ENCODE results near the gene FNDC5. TPM values are rescaled to one million over a fixed set of nuclear protein-coding genes. Genes with fewer than 3 reads are reported as not detected.

FNDC5 gene
- total and polyA plus RNA-seq, 2 experiments from 2014 or later = 1.0 to 1.7 TPM

- H3K27ac Mint-ChIP-seq = no peak overlapping the region
- no peak overlapping the region for H2AFZ ChIP-seq
- H3K27ac ChIP-seq (ENCODE audit: low read depth) = no peak overlapping the region
- H3K27me3 ChIP-seq (ENCODE audit: insufficient read depth) = peaks cover 37% of the 10 kb centered on the region
- no peaks in the 10 kb centered on the region; the same call in 2 of the 3 replicates for H3K9me3 Mint-ChIP-seq
- H3K4me3 Mint-ChIP-seq = no peak overlapping the region
- peaks cover 19% of the 10 kb centered on the region for H3K4me1 Mint-ChIP-seq
- no peak for ATAC-seq
- H3F3A ChIP-seq (replicated peaks; ENCODE audit: low read depth) = peaks cover 9% of the 10 kb centered on the region; the same call in 1 of the 2 replicates
- peaks cover 18% of the 10 kb centered on the region; the same call in 1 of the 2 replicates for H3K4me1 ChIP-seq (ENCODE audit: insufficient read depth)
- TF ChIP-seq EZH2phosphoT487 (IDR thresholded peaks at IDR 0.05; ENCODE audit: unreplicated experiment) = no peak
- no peak for TF ChIP-seq ZNF331 (CRISPR knock-in tag; IDR thresholded peaks at IDR 0.05; ENCODE audit: low read depth)
- no peak for TF ChIP-seq NANOG (IDR thresholded peaks at IDR 0.05; ENCODE audit: borderline replicate concordance)
- TF ChIP-seq, protein P1, sequence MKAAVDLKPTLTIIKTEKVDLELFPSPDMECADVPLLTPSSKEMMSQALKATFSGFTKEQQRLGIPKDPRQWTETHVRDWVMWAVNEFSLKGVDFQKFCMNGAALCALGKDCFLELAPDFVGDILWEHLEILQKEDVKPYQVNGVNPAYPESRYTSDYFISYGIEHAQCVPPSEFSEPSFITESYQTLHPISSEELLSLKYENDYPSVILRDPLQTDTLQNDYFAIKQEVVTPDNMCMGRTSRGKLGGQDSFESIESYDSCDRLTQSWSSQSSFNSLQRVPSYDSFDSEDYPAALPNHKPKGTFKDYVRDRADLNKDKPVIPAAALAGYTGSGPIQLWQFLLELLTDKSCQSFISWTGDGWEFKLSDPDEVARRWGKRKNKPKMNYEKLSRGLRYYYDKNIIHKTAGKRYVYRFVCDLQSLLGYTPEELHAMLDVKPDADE (IDR thresholded peaks at IDR 0.05) = no peak
- no peak for TF ChIP-seq JUNB (IDR thresholded peaks at IDR 0.05; ENCODE audit: unreplicated experiment)
- TF ChIP-seq CTCF (conservative IDR thresholded peaks at IDR 0.05; ENCODE audit: low read depth in 2 of 2) = no peak
- no peak for TF ChIP-seq ZNF462 (CRISPR knock-in tag; IDR thresholded peaks at IDR 0.05)
- no peak for TF ChIP-seq CREB1 (CRISPR knock-in tag; IDR thresholded peaks at IDR 0.05; ENCODE audit: low read depth)
- TF ChIP-seq POLR2AphosphoS5 (IDR thresholded peaks at IDR 0.05; ENCODE audit: low read depth) = no peak
- no peak for TF ChIP-seq STAT1 (IDR thresholded peaks at IDR 0.05; ENCODE audit: unreplicated experiment)
- no peak for TF ChIP-seq EZH2 (IDR thresholded peaks at IDR 0.05; ENCODE audit: low read depth, unreplicated experiment)
- TF ChIP-seq, protein P2, sequence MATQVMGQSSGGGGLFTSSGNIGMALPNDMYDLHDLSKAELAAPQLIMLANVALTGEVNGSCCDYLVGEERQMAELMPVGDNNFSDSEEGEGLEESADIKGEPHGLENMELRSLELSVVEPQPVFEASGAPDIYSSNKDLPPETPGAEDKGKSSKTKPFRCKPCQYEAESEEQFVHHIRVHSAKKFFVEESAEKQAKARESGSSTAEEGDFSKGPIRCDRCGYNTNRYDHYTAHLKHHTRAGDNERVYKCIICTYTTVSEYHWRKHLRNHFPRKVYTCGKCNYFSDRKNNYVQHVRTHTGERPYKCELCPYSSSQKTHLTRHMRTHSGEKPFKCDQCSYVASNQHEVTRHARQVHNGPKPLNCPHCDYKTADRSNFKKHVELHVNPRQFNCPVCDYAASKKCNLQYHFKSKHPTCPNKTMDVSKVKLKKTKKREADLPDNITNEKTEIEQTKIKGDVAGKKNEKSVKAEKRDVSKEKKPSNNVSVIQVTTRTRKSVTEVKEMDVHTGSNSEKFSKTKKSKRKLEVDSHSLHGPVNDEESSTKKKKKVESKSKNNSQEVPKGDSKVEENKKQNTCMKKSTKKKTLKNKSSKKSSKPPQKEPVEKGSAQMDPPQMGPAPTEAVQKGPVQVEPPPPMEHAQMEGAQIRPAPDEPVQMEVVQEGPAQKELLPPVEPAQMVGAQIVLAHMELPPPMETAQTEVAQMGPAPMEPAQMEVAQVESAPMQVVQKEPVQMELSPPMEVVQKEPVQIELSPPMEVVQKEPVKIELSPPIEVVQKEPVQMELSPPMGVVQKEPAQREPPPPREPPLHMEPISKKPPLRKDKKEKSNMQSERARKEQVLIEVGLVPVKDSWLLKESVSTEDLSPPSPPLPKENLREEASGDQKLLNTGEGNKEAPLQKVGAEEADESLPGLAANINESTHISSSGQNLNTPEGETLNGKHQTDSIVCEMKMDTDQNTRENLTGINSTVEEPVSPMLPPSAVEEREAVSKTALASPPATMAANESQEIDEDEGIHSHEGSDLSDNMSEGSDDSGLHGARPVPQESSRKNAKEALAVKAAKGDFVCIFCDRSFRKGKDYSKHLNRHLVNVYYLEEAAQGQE (IDR thresholded peaks at IDR 0.05; ENCODE audit: unreplicated experiment) = no peak
- no peak for TF ChIP-seq ZNF114 (CRISPR knock-in tag; IDR thresholded peaks at IDR 0.05)
- H3K27me3 Mint-ChIP-seq (ENCODE audit: insufficient read depth, low read depth, poor library complexity) = peaks cover 27% of the 10 kb centered on the region
- H3K9me2 ChIP-seq (ENCODE audit: insufficient read depth) = no peaks in the 10 kb centered on the region
- no peaks in the 10 kb centered on the region for H3K36me3 ChIP-seq (ENCODE audit: insufficient read depth)
- no peak for DNase-seq (ENCODE audit: low spot score)
- H3K4me2 ChIP-seq = no peak overlapping the region
- no peaks in the 10 kb centered on the region for H3K79me2 ChIP-seq (replicated peaks; ENCODE audit: insufficient read depth)
- no peaks in the 10 kb centered on the region for H4K20me1 ChIP-seq (replicated peaks; ENCODE audit: insufficient read depth)
- H3K36me3 Mint-ChIP-seq (ENCODE audit: low read depth) = peaks cover 5% of the 10 kb centered on the region; the same call in 2 of the 3 replicates
- no peak overlapping the region for H3K4me3 ChIP-seq
Observed at GRCh38 chr1:32867151-32867550, 3.6 kb downstream of the FNDC5 start.

Data from GM23338 (cell line).